ENCODE measurements around the gene MAGED2. TPM values are rescaled to one million over a fixed set of nuclear protein-coding genes. Genes with fewer than 3 reads are reported as not detected.

The MAGED2 gene
- total RNA-seq, 1 experiment from 2014 or later, result 136 TPM

- TF ChIP-seq, protein P1, sequence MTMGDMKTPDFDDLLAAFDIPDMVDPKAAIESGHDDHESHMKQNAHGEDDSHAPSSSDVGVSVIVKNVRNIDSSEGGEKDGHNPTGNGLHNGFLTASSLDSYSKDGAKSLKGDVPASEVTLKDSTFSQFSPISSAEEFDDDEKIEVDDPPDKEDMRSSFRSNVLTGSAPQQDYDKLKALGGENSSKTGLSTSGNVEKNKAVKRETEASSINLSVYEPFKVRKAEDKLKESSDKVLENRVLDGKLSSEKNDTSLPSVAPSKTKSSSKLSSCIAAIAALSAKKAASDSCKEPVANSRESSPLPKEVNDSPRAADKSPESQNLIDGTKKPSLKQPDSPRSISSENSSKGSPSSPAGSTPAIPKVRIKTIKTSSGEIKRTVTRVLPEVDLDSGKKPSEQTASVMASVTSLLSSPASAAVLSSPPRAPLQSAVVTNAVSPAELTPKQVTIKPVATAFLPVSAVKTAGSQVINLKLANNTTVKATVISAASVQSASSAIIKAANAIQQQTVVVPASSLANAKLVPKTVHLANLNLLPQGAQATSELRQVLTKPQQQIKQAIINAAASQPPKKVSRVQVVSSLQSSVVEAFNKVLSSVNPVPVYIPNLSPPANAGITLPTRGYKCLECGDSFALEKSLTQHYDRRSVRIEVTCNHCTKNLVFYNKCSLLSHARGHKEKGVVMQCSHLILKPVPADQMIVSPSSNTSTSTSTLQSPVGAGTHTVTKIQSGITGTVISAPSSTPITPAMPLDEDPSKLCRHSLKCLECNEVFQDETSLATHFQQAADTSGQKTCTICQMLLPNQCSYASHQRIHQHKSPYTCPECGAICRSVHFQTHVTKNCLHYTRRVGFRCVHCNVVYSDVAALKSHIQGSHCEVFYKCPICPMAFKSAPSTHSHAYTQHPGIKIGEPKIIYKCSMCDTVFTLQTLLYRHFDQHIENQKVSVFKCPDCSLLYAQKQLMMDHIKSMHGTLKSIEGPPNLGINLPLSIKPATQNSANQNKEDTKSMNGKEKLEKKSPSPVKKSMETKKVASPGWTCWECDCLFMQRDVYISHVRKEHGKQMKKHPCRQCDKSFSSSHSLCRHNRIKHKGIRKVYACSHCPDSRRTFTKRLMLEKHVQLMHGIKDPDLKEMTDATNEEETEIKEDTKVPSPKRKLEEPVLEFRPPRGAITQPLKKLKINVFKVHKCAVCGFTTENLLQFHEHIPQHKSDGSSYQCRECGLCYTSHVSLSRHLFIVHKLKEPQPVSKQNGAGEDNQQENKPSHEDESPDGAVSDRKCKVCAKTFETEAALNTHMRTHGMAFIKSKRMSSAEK (CRISPR knock-in tag; IDR thresholded peaks at IDR 0.05; ENCODE audit: borderline replicate concordance), result no peak
- no peak for TF ChIP-seq HMGA2 (CRISPR knock-in tag; IDR thresholded peaks at IDR 0.05)
- no peak for TF ChIP-seq ZSCAN18 (CRISPR knock-in tag; IDR thresholded peaks at IDR 0.05)
- TF ChIP-seq ATF6 (CRISPR knock-in tag; IDR thresholded peaks at IDR 0.05), result no peak
- TF ChIP-seq MXD4 (CRISPR knock-in tag; IDR thresholded peaks at IDR 0.05; ENCODE audit: borderline replicate concordance), result no peak
- no peak for TF ChIP-seq USF2 (CRISPR knock-in tag; IDR thresholded peaks at IDR 0.05)
Observed at GRCh38 chrX:54794795-54795194, 12.8 kb upstream of the MAGED2 start (continued).

DNA sequence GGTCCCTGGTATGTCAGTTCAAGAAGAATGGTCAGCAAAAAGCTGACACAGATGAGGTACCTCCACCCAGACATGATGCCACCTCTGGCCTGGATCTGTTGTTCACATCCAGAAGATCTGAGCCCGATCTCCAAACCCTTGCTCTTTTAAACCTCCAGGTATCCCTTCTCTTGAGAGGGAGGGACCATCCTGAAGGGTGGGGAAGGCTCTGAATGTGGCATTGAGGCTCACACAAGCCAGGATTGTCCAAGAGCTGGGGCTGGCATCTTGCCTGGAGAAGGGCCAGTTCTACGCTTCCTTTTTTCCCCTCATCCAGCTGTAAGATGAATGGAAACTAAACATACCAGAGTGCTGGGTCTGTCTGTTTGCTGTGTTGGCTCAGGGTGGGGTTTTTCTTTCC, 9.4 kb upstream of the MAGED2 start, which contains the start of gene ITIH6:
TSS of gene ITIH6 (minus strand) at position 119 of the 400 bp plus-strand sequence. CDS start at position 74, 45 bp downstream.
- Mint-ChIP-seq H3K27me3 (ENCODE audit: low read depth) (peaks cover 3% of the 10 kb centered on the region; the same call in 1 of the 2 replicates), H3K27ac (no peak within 1 kb of the TSS), H3K36me3 (no peaks in the 10 kb centered on the region), H3K9me3 (no peaks in the 10 kb centered on the region), H3K4me3 (no peak within 1 kb of the TSS), H3K4me1 (no peaks in the 10 kb centered on the region)
- ChIA-PET POLR2A (no interaction called here), CTCF (no interaction called here)
- no peak for ATAC-seq
- TF ChIP-seq IRF2 (CRISPR knock-in tag; IDR thresholded peaks at IDR 0.05; ENCODE audit: borderline replicate concordance, low read depth), result no peak
- no peak for TF ChIP-seq NFATC4 (CRISPR knock-in tag; IDR thresholded peaks at IDR 0.05)
- TF ChIP-seq ZNF121 (CRISPR knock-in tag; IDR thresholded peaks at IDR 0.05), result no peak
- TF ChIP-seq GRHL2 (CRISPR knock-in tag; IDR thresholded peaks at IDR 0.05; ENCODE audit: insufficient replicate concordance, severe bottlenecking), result no peak
- TF ChIP-seq HMGA2 (CRISPR knock-in tag; IDR thresholded peaks at IDR 0.05), result no peak
- TF ChIP-seq EMX1 (CRISPR knock-in tag; IDR thresholded peaks at IDR 0.05), result no peak
- TF ChIP-seq JUN (CRISPR knock-in tag; IDR thresholded peaks at IDR 0.05), result no peak
- TF ChIP-seq MXD4 (CRISPR knock-in tag; IDR thresholded peaks at IDR 0.05; ENCODE audit: borderline replicate concordance), result no peak
- TF ChIP-seq FOXP4 (CRISPR knock-in tag; IDR thresholded peaks at IDR 0.05), result no peak
- TF ChIP-seq NR3C1 (CRISPR knock-in tag; conservative IDR thresholded peaks at IDR 0.05; ENCODE audit: low read depth), result no peak
- TF ChIP-seq, protein P2, sequence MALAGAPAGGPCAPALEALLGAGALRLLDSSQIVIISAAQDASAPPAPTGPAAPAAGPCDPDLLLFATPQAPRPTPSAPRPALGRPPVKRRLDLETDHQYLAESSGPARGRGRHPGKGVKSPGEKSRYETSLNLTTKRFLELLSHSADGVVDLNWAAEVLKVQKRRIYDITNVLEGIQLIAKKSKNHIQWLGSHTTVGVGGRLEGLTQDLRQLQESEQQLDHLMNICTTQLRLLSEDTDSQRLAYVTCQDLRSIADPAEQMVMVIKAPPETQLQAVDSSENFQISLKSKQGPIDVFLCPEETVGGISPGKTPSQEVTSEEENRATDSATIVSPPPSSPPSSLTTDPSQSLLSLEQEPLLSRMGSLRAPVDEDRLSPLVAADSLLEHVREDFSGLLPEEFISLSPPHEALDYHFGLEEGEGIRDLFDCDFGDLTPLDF (CRISPR knock-in tag; IDR thresholded peaks at IDR 0.05), result no peak
- DNase-seq (ENCODE audit: low spot score), result no peak

All from WTC11 (cell line).